ENCODE data around the gene CTSZ. TPM values are rescaled to one million over a fixed set of nuclear protein-coding genes. Genes with fewer than 3 reads are reported as not detected.

The CTSZ gene
- total and polyA plus RNA-seq, 2 donors from 2014 or later, result 200 to 234 TPM

DNA sequence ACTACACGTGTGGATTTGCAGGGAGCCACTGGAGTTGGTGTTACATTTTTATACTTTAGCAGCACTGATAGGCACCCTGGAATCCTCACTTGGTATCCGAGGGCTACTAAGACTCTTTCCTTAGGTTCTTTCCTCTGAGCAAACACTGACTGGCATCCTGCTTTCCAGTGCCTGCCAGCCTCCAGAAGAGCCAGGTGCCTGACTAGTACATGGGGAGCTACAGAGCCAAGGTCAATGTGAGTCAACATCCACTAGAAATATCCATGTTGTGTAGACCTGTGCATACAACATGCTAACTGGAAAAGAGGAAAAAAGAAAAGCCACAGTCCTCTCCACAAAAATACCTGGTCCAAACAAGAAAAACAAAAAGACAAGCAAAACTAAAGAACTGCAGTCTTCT, 18.0 kb upstream of the CTSZ start:
- FAIRE-seq (no peak), DNase-seq (no peak)
- Histone ChIP-seq H3K36me3 (ENCODE audit: control insufficient read depth in 2 of 3, insufficient read depth in 3 of 3, low read length in 3 of 3) (peaks cover 2 to 48% (median 20%) of the 10 kb centered on the region in 3 donors), H3K4me1 (ENCODE audit: control insufficient read depth in 2 of 3, insufficient read depth in 2 of 3, low read depth in 1 of 3, low read length in 3 of 3) (peaks cover 0 to 12% (median 4%) of the 10 kb centered on the region in 3 donors), H3K27me3 (ENCODE audit: control insufficient read depth, insufficient read depth, low read length) (no peaks in the 10 kb centered on the region), H3K27ac (ENCODE audit: low read depth in 2 of 2, low read length in 2 of 2) (no peak overlapping the region), H3K9ac (ENCODE audit: low read length in 3 of 3) (no peak overlapping the region), H3K4me3 (ENCODE audit: low read length in 3 of 3) (no peak overlapping the region), H3K9me3 (ENCODE audit: control insufficient read depth in 2 of 3, insufficient read depth in 1 of 3, low read length in 3 of 3) (no peaks in the 10 kb centered on the region)
- TF ChIP-seq, protein P1, sequence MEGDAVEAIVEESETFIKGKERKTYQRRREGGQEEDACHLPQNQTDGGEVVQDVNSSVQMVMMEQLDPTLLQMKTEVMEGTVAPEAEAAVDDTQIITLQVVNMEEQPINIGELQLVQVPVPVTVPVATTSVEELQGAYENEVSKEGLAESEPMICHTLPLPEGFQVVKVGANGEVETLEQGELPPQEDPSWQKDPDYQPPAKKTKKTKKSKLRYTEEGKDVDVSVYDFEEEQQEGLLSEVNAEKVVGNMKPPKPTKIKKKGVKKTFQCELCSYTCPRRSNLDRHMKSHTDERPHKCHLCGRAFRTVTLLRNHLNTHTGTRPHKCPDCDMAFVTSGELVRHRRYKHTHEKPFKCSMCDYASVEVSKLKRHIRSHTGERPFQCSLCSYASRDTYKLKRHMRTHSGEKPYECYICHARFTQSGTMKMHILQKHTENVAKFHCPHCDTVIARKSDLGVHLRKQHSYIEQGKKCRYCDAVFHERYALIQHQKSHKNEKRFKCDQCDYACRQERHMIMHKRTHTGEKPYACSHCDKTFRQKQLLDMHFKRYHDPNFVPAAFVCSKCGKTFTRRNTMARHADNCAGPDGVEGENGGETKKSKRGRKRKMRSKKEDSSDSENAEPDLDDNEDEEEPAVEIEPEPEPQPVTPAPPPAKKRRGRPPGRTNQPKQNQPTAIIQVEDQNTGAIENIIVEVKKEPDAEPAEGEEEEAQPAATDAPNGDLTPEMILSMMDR (IDR thresholded peaks at IDR 0.05; ENCODE audit: borderline replicate concordance, extremely low read depth, insufficient read depth), result no peak
- intact Hi-C loops (cut with DNase I), result loop anchor here (10.0 kb wide), 1 partner anchor 120 kb away; no protein-coding TSS in a partner anchor

DNA sequence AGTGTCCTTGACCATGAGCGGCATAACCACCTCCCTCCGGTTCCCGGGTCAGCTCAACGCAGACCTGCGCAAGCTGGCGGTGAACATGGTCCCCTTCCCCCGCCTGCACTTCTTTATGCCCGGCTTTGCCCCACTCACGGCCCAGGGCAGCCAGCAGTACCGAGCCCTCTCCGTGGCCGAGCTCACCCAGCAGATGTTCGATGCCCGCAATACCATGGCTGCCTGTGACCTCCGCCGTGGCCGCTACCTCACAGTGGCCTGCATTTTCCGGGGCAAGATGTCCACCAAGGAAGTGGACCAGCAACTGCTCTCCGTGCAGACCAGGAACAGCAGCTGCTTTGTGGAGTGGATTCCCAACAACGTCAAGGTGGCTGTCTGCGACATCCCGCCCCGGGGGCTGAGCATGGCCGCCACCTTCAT, 17.1 kb upstream of the CTSZ start:
- Histone ChIP-seq H3K9ac (ENCODE audit: low read length in 3 of 3) (no peak overlapping the region), H3K27me3 (ENCODE audit: control insufficient read depth, insufficient read depth, low read length) (no peaks in the 10 kb centered on the region), H3K9me3 (ENCODE audit: control insufficient read depth in 2 of 3, insufficient read depth in 1 of 3, low read length in 3 of 3) (no peaks in the 10 kb centered on the region), H3K4me3 (ENCODE audit: low read length in 3 of 3) (no peak overlapping the region), H3K4me1 (ENCODE audit: control insufficient read depth in 2 of 3, insufficient read depth in 2 of 3, low read depth in 1 of 3, low read length in 3 of 3) (peaks cover 0 to 4% (median 2%) of the 10 kb centered on the region in 3 donors), H3K27ac (ENCODE audit: low read depth in 2 of 2, low read length in 2 of 2) (no peak overlapping the region), H3K36me3 (ENCODE audit: control insufficient read depth in 2 of 3, insufficient read depth in 3 of 3, low read length in 3 of 3) (peaks cover 2 to 40% (median 17%) of the 10 kb centered on the region in 3 donors)
- TF ChIP-seq, protein P1 (IDR thresholded peaks at IDR 0.05; ENCODE audit: borderline replicate concordance, extremely low read depth, insufficient read depth), result no peak
- intact Hi-C loops (cut with DNase I), result loop anchor here (10.0 kb wide), 1 partner anchor 119 kb away; no protein-coding TSS in a partner anchor
- FAIRE-seq, result no peak
- no peak for DNase-seq

DNA sequence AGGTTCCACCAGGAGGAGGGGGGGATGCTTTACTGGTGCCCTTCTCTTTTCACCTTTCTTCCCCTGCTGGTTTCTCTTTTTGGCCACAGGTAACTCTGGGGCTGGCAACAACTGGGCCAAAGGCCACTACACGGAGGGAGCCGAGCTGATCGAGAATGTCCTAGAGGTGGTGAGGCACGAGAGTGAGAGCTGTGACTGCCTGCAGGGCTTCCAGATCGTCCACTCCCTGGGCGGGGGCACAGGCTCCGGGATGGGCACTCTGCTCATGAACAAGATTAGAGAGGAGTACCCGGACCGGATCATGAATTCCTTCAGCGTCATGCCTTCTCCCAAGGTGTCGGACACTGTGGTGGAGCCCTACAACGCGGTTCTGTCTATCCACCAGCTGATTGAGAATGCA, 16.6 kb upstream of the CTSZ start:
- Histone ChIP-seq H3K4me1 (ENCODE audit: control insufficient read depth in 2 of 3, insufficient read depth in 2 of 3, low read depth in 1 of 3, low read length in 3 of 3) (peaks cover 0 to 4% (median 0%) of the 10 kb centered on the region in 3 donors), H3K27ac (ENCODE audit: low read depth in 2 of 2, low read length in 2 of 2) (no peak overlapping the region), H3K36me3 (ENCODE audit: control insufficient read depth in 2 of 3, insufficient read depth in 3 of 3, low read length in 3 of 3) (peaks cover 2 to 37% (median 17%) of the 10 kb centered on the region in 3 donors), H3K4me3 (ENCODE audit: low read length in 3 of 3) (no peak overlapping the region), H3K9me3 (ENCODE audit: control insufficient read depth in 2 of 3, insufficient read depth in 1 of 3, low read length in 3 of 3) (no peaks in the 10 kb centered on the region), H3K9ac (ENCODE audit: low read length in 3 of 3) (no peak overlapping the region), H3K27me3 (ENCODE audit: control insufficient read depth, insufficient read depth, low read length) (no peaks in the 10 kb centered on the region)
- intact Hi-C loops (cut with DNase I), result loop anchor here (10.0 kb wide), 1 partner anchor 119 kb away; no protein-coding TSS in a partner anchor
- DNase-seq (no peak), FAIRE-seq (no peak)
- TF ChIP-seq, protein P1 (IDR thresholded peaks at IDR 0.05; ENCODE audit: borderline replicate concordance, extremely low read depth, insufficient read depth), result no peak

DNA sequence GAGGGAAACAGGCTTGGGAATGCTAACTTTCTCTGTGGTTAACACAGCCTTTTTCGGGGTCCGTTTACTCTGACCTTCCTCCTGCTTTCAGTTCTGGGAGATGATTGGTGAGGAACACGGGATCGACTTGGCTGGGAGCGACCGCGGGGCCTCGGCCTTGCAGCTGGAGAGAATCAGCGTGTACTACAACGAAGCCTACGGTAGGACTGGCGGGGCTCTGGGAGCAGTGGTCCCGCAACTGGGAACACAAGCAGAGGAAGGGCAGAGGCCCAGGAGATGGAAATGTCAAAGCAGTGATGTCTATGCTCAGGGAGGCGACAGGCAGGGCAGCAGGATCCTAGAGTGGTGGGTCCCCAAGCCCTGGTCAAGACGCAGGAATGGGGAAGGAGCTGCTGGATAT, 15.7 kb upstream of the CTSZ start:
- H3K4me1 ChIP-seq (ENCODE audit: control insufficient read depth in 2 of 3, insufficient read depth in 2 of 3, low read depth in 1 of 3, low read length in 3 of 3), result no peaks in the 10 kb centered on the region
- FAIRE-seq, result no peak
- H3K36me3 ChIP-seq (ENCODE audit: control insufficient read depth in 2 of 3, insufficient read depth in 3 of 3, low read length in 3 of 3), result peaks cover 2 to 29% (median 17%) of the 10 kb centered on the region in 3 donors

More for the DNA sequence above, 15.7 kb upstream of the CTSZ start:
- Histone ChIP-seq H3K27me3 (ENCODE audit: control insufficient read depth, insufficient read depth, low read length) (no peaks in the 10 kb centered on the region), H3K9ac (ENCODE audit: low read length in 3 of 3) (no peak overlapping the region), H3K4me3 (ENCODE audit: low read length in 3 of 3) (no peak overlapping the region), H3K9me3 (ENCODE audit: control insufficient read depth in 2 of 3, insufficient read depth in 1 of 3, low read length in 3 of 3) (no peaks in the 10 kb centered on the region), H3K27ac (ENCODE audit: low read depth in 2 of 2, low read length in 2 of 2) (no peak overlapping the region)
- intact Hi-C loops (cut with DNase I), result loop anchor here (10.0 kb wide), 1 partner anchor 118 kb away; no protein-coding TSS in a partner anchor
- TF ChIP-seq, protein P1 (IDR thresholded peaks at IDR 0.05; ENCODE audit: borderline replicate concordance, extremely low read depth, insufficient read depth), result no peak
- peak in 1 of 5 donors; percentile 66 for DNase-seq
